ENCODE results near the gene KCNA1. TPM values are rescaled to one million over a fixed set of nuclear protein-coding genes. Genes with fewer than 3 reads are reported as not detected.

Gene KCNA1
- total RNA-seq, 6 experiments from 2014 or later = not detected

- peaks cover 7% of the 10 kb centered on the region for H3K36me3 Mint-ChIP-seq (ENCODE audit: low read depth)
- H3K4me3 Mint-ChIP-seq = no peak overlapping the region
- no peak overlapping the region for H3K27ac Mint-ChIP-seq
- TF ChIP-seq CTCF (IDR thresholded peaks at IDR 0.05) = no peak
- H3K9me3 Mint-ChIP-seq = peaks cover 16% of the 10 kb centered on the region
- no peaks in the 10 kb centered on the region for H3K4me1 Mint-ChIP-seq (ENCODE audit: low read depth)
- DNase-seq = no peak
- H3K27me3 Mint-ChIP-seq (ENCODE audit: insufficient read depth) = peaks cover 2% of the 10 kb centered on the region
Measured at GRCh38 chr12:4881266-4882064, 28.2 kb upstream of the KCNA1 start.

DNA sequence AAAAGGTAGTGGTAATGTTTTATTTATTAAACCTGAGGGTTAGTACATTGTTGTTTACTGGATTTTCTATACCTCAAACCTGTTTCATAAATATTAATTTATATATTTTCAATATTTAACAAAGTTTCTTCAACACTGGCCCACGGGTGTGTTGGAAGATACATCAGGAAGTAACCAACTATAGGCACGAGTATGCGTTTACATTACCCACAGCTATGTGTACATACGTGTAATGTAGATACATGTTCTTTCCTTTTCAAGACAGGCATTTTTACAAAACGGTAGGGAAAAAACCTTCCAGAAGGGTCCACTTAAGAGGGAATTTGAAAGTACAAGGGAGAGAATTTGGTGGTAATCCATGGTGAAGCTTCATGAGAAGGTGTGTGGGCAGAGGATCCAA, 17.8 kb upstream of the KCNA1 start:
- H3K27me3 Mint-ChIP-seq (ENCODE audit: insufficient read depth) = peaks cover 13% of the 10 kb centered on the region
- no peak overlapping the region for H3K27ac Mint-ChIP-seq
- DNase-seq = no peak
- no peak overlapping the region for H3K4me3 Mint-ChIP-seq
- H3K4me1 Mint-ChIP-seq (ENCODE audit: low read depth) = no peaks in the 10 kb centered on the region
- H3K36me3 Mint-ChIP-seq (ENCODE audit: low read depth) = no peaks in the 10 kb centered on the region
- H3K9me3 Mint-ChIP-seq = no peaks in the 10 kb centered on the region
- TF ChIP-seq CTCF (IDR thresholded peaks at IDR 0.05) = no peak

GRCh38 chr12:4892418-4892817, 17.3 kb upstream of the KCNA1 start:
- H3K27ac Mint-ChIP-seq = no peak overlapping the region
- TF ChIP-seq CTCF (IDR thresholded peaks at IDR 0.05) = no peak
- H3K4me1 Mint-ChIP-seq (ENCODE audit: low read depth) = no peaks in the 10 kb centered on the region
- no peak overlapping the region for H3K4me3 Mint-ChIP-seq
- H3K27me3 Mint-ChIP-seq (ENCODE audit: insufficient read depth) = peaks cover 15% of the 10 kb centered on the region
- DNase-seq = no peak
- H3K36me3 Mint-ChIP-seq (ENCODE audit: low read depth) = no peaks in the 10 kb centered on the region
- no peaks in the 10 kb centered on the region for H3K9me3 Mint-ChIP-seq

DNA sequence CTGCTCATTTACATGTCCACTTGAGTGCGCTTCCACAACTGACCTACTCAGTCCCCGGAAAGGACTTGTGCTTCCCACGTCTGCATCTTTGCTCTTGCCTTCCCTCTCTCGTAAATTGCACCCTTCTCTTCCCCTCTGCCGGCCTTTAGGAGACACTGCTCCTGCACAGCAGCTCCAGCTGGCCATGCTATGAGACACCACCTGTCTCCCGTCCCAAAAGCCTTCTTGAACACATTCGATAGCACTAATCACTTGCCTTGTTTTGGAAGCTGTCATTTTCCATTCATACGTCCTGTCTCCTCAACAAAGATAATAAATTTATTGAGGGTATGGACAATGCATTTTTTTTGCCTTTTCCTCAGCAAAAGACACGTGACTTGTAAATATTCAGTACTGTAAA, 15.7 kb upstream of the KCNA1 start:
- DNase-seq = no peak
- Mint-ChIP-seq H3K4me3 (no peak overlapping the region), H3K27me3 (ENCODE audit: insufficient read depth) (peaks cover 12% of the 10 kb centered on the region), H3K36me3 (ENCODE audit: low read depth) (no peaks in the 10 kb centered on the region), H3K4me1 (ENCODE audit: low read depth) (no peaks in the 10 kb centered on the region), H3K27ac (no peak overlapping the region), H3K9me3 (no peaks in the 10 kb centered on the region)
- no peak for TF ChIP-seq CTCF (IDR thresholded peaks at IDR 0.05)

GRCh38 chr12:4899364-4899763, 10.3 kb upstream of the KCNA1 start:
- H3K9me3 Mint-ChIP-seq = no peaks in the 10 kb centered on the region
- no peak overlapping the region for H3K4me3 Mint-ChIP-seq
- TF ChIP-seq CTCF (IDR thresholded peaks at IDR 0.05) = no peak
- H3K36me3 Mint-ChIP-seq (ENCODE audit: low read depth) = no peaks in the 10 kb centered on the region
- no peak overlapping the region for H3K27ac Mint-ChIP-seq
- H3K4me1 Mint-ChIP-seq (ENCODE audit: low read depth) = peaks cover 11% of the 10 kb centered on the region
- DNase-seq = no peak
- peaks cover 4% of the 10 kb centered on the region for H3K27me3 Mint-ChIP-seq (ENCODE audit: insufficient read depth)

Measured in HFFc6 (cell line).